HEK293 (cell line): ENCODE measurements around the gene ZNF710.

ENCODE experiments used
- ATF2 ChIP-seq: fragments of 450-650 bp; formaldehyde crosslinking; IDR thresholded peaks from 2 replicates; pipeline ENCODE4 v1.5.1; 2016; ENCODE audit warnings: missing biosample characterization, missing genetic modification characterization, low read depth
- CTCF ChIP-seq: fragments of 450-650 bp; formaldehyde crosslinking; IDR thresholded peaks from 2 replicates; pipeline ENCODE4 v1.5.1; 2016; ENCODE audit warnings: missing biosample characterization, missing genetic modification characterization
- KLF17 ChIP-seq: fragments of 450-650 bp; formaldehyde crosslinking; IDR thresholded peaks from 2 replicates; pipeline ENCODE4 v1.5.1; 2016; ENCODE audit warnings: missing biosample characterization, missing genetic modification characterization
- PRDM1 ChIP-seq: fragments of 450-650 bp; formaldehyde crosslinking; IDR thresholded peaks from 2 replicates; pipeline ENCODE4; 2016; ENCODE audit warnings: missing biosample characterization, missing genetic modification characterization
- YY1 ChIP-seq: fragments of 450-650 bp; formaldehyde crosslinking; IDR thresholded peaks from 2 replicates; pipeline ENCODE4 v1.5.1; 2018; ENCODE audit warnings: missing biosample characterization, missing genetic modification characterization
- ZBTB7A ChIP-seq: fragments of 450-650 bp; formaldehyde crosslinking; IDR thresholded peaks from 2 replicates; pipeline ENCODE4 v1.5.1; 2016; ENCODE audit warnings: low read depth, missing biosample characterization, missing genetic modification characterization
- ZNF157 ChIP-seq: fragments of 450-650 bp; formaldehyde crosslinking; IDR thresholded peaks from 2 replicates; pipeline ENCODE4 v1.5.1; 2016; ENCODE audit warnings: missing biosample characterization, missing genetic modification characterization
- ZNF184 ChIP-seq: fragments of 450-650 bp; IDR thresholded peaks from 2 replicates; pipeline ENCODE4 v1.5.1; 2018; ENCODE audit warnings: missing biosample characterization, mild to moderate bottlenecking, missing genetic modification characterization
- ZNF629 ChIP-seq: fragments of 450-650 bp; formaldehyde crosslinking; IDR thresholded peaks from 2 replicates; pipeline ENCODE4 v1.5.1; 2017; ENCODE audit warnings: missing biosample characterization, missing genetic modification characterization

GRCh38 chr15:90033448-90033847 lies 32.3 kb downstream of the ZNF710 start:
- TF ChIP-seq PRDM1 (tag by site-specific recombination) (no peak), CTCF (no peak), ZBTB7A (tag by site-specific recombination) (no peak), ATF2 (tag by site-specific recombination) (no peak), YY1 (tag by site-specific recombination) (no peak), KLF17 (tag by site-specific recombination) (no peak), ZNF184 (no peak), ZNF157 (tag by site-specific recombination) (no peak), ZNF629 (no peak)
